B cell (primary cell): ENCODE results near the gene IL20RA. TPM values are rescaled to one million over a fixed set of nuclear protein-coding genes. Genes with fewer than 3 reads are reported as not detected.

Source experiments
- ATAC-seq: fragments of 200-7000 bp; cut with Tn5 transposase; one replicate; pipeline ENCODE4 v1.10.0; 2021; ENCODE audit warnings: low read depth, mild to moderate bottlenecking, moderate number of reproducible peaks, moderate library complexity
- CTCF ChIA-PET: fragments of 350-600 bp; sonication (Branson Sonifier 250); formaldehyde crosslinking; loops from one replicate; lab custom pipeline; 2021; ENCODE audit warnings: antibody characterized with exemption, inconsistent platforms; lab: Charles Lee
- POLR2A ChIA-PET: fragments of 350-600 bp; sonication (Branson Sonifier 250); formaldehyde crosslinking; loops from one replicate; lab custom pipeline; 2021; ENCODE audit warnings: antibody characterized with exemption; lab: Charles Lee
- DNase-seq: peaks from one replicate; pipeline ENCODE4 v3.0.0; 2013
- H2AFZ ChIP-seq: 2 replicates; pipeline ENCODE4 v1.6.1; 2012; ENCODE audit warnings: mild to moderate bottlenecking, low read depth, low read length; ENCODE audit not compliant: insufficient read depth, poor library complexity, severe bottlenecking
- H3K27ac ChIP-seq, 2 donors: 1 replicate in 1 of 2; 2 replicates in 1 of 2; pipeline ENCODE4 v1.5.1; 2012 to 2013; ENCODE audit warnings: low read length in 2 of 2, mild to moderate bottlenecking in 2 of 2, moderate library complexity in 1 of 2
- H3K27me3 ChIP-seq, 4 experiments: fragments of 200-600 bp in 1 of 4; sonication (generic) in 1 of 4; replicated peaks in 1 of 4; 1 replicate in 2 of 4; 2 replicates in 2 of 4; pipeline versions ENCODE4 v1.6.1 to v1.7.0; 2013 to 2016; ENCODE audit warnings: low read length in 3 of 4, mild to moderate bottlenecking in 2 of 4, mixed read lengths in 1 of 4, moderate library complexity in 1 of 4; ENCODE audit not compliant: insufficient read depth in 4 of 4, control insufficient read depth in 3 of 4; ENCODE audit errors: control extremely low read depth in 1 of 4
- H3K36me3 ChIP-seq, 2 experiments: replicated peaks in 1 of 2; 1 replicate in 1 of 2; 2 replicates in 1 of 2; pipeline versions ENCODE4 v1.6.1 to v1.7.1; 2013; ENCODE audit warnings: low read length in 1 of 2; ENCODE audit not compliant: insufficient read depth in 2 of 2, control insufficient read depth in 1 of 2; ENCODE audit errors: control extremely low read depth in 1 of 2, extremely low read depth in 1 of 2
- H3K4me1 ChIP-seq, 2 donors: fragments of 200-600 bp in 1 of 2; sonication (generic) in 1 of 2; 1 replicate in 1 of 2; 2 replicates in 1 of 2; pipeline versions ENCODE4 v1.5.1 to v1.6.1; 2013 to 2017; ENCODE audit warnings: low read length in 2 of 2; ENCODE audit not compliant: control insufficient read depth in 2 of 2, insufficient read depth in 2 of 2
- H3K4me2 ChIP-seq: replicated peaks from 2 replicates; pipeline ENCODE3; 2012; ENCODE audit warnings: mild to moderate bottlenecking, low read depth, low read length; ENCODE audit not compliant: poor library complexity, severe bottlenecking
- H3K4me3 ChIP-seq, 5 experiments: fragments of 200-600 bp in 1 of 5; sonication (generic) in 1 of 5; 1 replicate in 3 of 5; 2 replicates in 2 of 5; pipeline versions ENCODE4 v1.5.1 to v1.7.0; 2011 to 2016; ENCODE audit warnings: low read length in 4 of 5, mild to moderate bottlenecking in 4 of 5, low read depth in 2 of 5, control low read depth in 1 of 5, moderate library complexity in 1 of 5; ENCODE audit not compliant: insufficient read depth in 1 of 5; ENCODE audit errors: control extremely low read depth in 1 of 5, extremely low read depth in 1 of 5
- H3K79me2 ChIP-seq: fragments of 200-600 bp; sonication (generic); one replicate; pipeline ENCODE4 v1.6.0; 2016; ENCODE audit warnings: low read length; ENCODE audit not compliant: control insufficient read depth, insufficient read depth
- H3K9ac ChIP-seq: fragments of 200-600 bp; sonication (generic); 2 replicates; pipeline ENCODE4 v1.6.1; 2017; ENCODE audit warnings: mild to moderate bottlenecking, low read length, moderate library complexity
- H3K9me3 ChIP-seq, 3 donors: one replicate each; pipeline versions ENCODE4 v1.6.1 to v1.7.1; 2013; ENCODE audit warnings: low read length in 2 of 3; ENCODE audit not compliant: control insufficient read depth in 2 of 3, insufficient read depth in 1 of 3; ENCODE audit errors: control extremely low read depth in 1 of 3
- H4K20me1 ChIP-seq: 2 replicates; pipeline ENCODE4 v1.6.0; 2012; ENCODE audit warnings: mild to moderate bottlenecking, low read length; ENCODE audit not compliant: insufficient read depth, control insufficient read depth, poor library complexity, severe bottlenecking
- H3K27ac Mint-ChIP-seq: one replicate; pipeline ENCODE4 v1.8.0; 2021; ENCODE audit warnings: mixed read lengths
- H3K27me3 Mint-ChIP-seq: one replicate; pipeline ENCODE4 v1.8.0; 2021; ENCODE audit warnings: mixed read lengths
- H3K4me1 Mint-ChIP-seq: one replicate; pipeline ENCODE4 v1.8.0; 2021; ENCODE audit warnings: mixed read lengths
- H3K4me3 Mint-ChIP-seq: one replicate; pipeline ENCODE4 v1.8.0; 2021; ENCODE audit warnings: mixed read lengths
- H3K9me3 Mint-ChIP-seq: one replicate; pipeline ENCODE4 v1.8.0; 2022; ENCODE audit warnings: mixed read lengths; ENCODE audit not compliant: insufficient read depth
- CTCF ChIP-seq: fragments of 200-600 bp; IDR thresholded peaks from one replicate; pipeline ENCODE4 v1.8.0; 2022; ENCODE audit warnings: antibody characterized with exemption, mild to moderate bottlenecking
- EZH2 ChIP-seq: IDR thresholded peaks from 2 replicates; pipeline ENCODE4 v1.6.1; 2012; ENCODE audit warnings: borderline replicate concordance, low read depth, mild to moderate bottlenecking, moderate library complexity, low read length; ENCODE audit not compliant: insufficient read depth, poor library complexity, severe bottlenecking
- WGBS: methylation state at CpG from one replicate; pipeline ENCODE4 v1.1.5; 2013; ENCODE audit warnings: missing lambda C conversion rate; ENCODE audit not compliant: insufficient coverage; 5-methylcytosine and 5-hydroxymethylcytosine counted together
- intact Hi-C: fragments of 100-400 bp; cut with micrococcal nuclease; formaldehyde crosslinking; loops from one replicate; pipeline ENCODE4 v1.10.0; 2022
- polyA plus RNA-seq: library from polyadenylated mRNA; depleted of rRNA; stranded (reverse); fragments of >200 nt; gene quantifications from 2 replicates; pipeline ENCODE4 v1.2.3, GENCODE V29; 2012
- total RNA-seq, 2 donors: library from RNA; stranded (reverse); fragments of 120-200 nt in 1 of 2; gene quantifications; 1 replicate in 1 of 2; 2 replicates in 1 of 2; pipeline versions ENCODE4 v1.2.3 to v1.2.4, GENCODE V29; 2013 to 2022

The IL20RA gene
- total and polyA plus RNA-seq, 2 donors (not counting 1 experiment from before 2014, with no cell fraction given), result not detected

- intact Hi-C loops, result no loop called here
Observed at GRCh38 chr6:137028912-137029311, 15.9 kb downstream of the IL20RA start.

More at GRCh38 chr6:137028912-137029311, 15.9 kb downstream of the IL20RA start:
- Histone ChIP-seq H3K9me3 (no peaks in the 10 kb centered on the region), H3K27ac (no peak overlapping the region), H4K20me1 (no peaks in the 10 kb centered on the region), H3K9ac (no peak overlapping the region), H3K27me3 (peaks cover 0 to 30% (median 23%) of the 10 kb centered on the region in 4 experiments), H3K79me2 (no peaks in the 10 kb centered on the region), H3K4me1 (no peaks in the 10 kb centered on the region), H3K36me3 (no peaks in the 10 kb centered on the region), H3K4me2 (no peak overlapping the region), H3K4me3 (no peak overlapping the region), H2AFZ (no peak overlapping the region)
- no peak for DNase-seq
- peaks cover 49% of the 10 kb centered on the region for H3K27me3 Mint-ChIP-seq
- no CpG with 5 or more reads among the region's 2 CpGs for WGBS
- ChIA-PET POLR2A (no interaction called here), CTCF (no interaction called here)
- no peak overlapping the region for H3K27ac Mint-ChIP-seq
- ATAC-seq, result no peak
- no peak overlapping the region for H3K4me3 Mint-ChIP-seq
- TF ChIP-seq CTCF (no peak), EZH2 (no peak)
- H3K9me3 Mint-ChIP-seq, result no peaks in the 10 kb centered on the region
- H3K4me1 Mint-ChIP-seq, result no peaks in the 10 kb centered on the region
